ENCODE measurements around the gene PDCD5. TPM values are rescaled to one million over a fixed set of nuclear protein-coding genes. Genes with fewer than 3 reads are reported as not detected.

The PDCD5 gene
- total and polyA plus RNA-seq, 2 experiments from 2014 or later, result 77.8 to 436 TPM

DNA sequence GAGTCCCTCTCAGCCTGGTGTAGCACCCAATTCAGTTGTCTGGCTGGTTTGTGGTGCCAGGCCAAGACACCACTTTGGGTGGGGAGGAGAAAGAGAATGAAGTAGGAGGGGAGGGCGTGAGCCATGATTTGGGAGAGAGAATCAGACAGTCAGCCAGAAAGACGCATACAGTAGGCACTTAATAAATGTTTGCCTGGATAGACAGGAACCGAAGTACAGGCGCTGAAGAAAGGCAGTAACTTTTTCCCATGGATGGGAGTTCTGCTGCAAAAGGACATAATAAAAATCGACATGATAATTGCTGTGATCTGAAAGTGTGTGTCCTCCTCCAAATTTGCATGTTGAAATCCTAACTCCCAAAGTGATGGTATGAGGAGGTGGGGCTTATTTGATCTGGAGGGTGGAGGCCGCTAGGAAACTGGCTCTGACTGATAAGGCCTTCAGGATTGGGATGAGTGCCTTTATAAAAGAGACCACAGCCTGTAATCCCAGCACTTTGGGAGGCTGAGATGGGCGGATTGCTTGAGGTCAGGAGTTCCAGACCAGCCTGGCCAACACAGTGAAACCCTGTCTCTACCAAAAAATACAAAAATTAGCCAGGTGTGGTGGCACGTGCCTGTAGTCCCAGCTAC lies 38.4 kb upstream of the PDCD5 start (continued):
- TF ChIP-seq, protein P1, sequence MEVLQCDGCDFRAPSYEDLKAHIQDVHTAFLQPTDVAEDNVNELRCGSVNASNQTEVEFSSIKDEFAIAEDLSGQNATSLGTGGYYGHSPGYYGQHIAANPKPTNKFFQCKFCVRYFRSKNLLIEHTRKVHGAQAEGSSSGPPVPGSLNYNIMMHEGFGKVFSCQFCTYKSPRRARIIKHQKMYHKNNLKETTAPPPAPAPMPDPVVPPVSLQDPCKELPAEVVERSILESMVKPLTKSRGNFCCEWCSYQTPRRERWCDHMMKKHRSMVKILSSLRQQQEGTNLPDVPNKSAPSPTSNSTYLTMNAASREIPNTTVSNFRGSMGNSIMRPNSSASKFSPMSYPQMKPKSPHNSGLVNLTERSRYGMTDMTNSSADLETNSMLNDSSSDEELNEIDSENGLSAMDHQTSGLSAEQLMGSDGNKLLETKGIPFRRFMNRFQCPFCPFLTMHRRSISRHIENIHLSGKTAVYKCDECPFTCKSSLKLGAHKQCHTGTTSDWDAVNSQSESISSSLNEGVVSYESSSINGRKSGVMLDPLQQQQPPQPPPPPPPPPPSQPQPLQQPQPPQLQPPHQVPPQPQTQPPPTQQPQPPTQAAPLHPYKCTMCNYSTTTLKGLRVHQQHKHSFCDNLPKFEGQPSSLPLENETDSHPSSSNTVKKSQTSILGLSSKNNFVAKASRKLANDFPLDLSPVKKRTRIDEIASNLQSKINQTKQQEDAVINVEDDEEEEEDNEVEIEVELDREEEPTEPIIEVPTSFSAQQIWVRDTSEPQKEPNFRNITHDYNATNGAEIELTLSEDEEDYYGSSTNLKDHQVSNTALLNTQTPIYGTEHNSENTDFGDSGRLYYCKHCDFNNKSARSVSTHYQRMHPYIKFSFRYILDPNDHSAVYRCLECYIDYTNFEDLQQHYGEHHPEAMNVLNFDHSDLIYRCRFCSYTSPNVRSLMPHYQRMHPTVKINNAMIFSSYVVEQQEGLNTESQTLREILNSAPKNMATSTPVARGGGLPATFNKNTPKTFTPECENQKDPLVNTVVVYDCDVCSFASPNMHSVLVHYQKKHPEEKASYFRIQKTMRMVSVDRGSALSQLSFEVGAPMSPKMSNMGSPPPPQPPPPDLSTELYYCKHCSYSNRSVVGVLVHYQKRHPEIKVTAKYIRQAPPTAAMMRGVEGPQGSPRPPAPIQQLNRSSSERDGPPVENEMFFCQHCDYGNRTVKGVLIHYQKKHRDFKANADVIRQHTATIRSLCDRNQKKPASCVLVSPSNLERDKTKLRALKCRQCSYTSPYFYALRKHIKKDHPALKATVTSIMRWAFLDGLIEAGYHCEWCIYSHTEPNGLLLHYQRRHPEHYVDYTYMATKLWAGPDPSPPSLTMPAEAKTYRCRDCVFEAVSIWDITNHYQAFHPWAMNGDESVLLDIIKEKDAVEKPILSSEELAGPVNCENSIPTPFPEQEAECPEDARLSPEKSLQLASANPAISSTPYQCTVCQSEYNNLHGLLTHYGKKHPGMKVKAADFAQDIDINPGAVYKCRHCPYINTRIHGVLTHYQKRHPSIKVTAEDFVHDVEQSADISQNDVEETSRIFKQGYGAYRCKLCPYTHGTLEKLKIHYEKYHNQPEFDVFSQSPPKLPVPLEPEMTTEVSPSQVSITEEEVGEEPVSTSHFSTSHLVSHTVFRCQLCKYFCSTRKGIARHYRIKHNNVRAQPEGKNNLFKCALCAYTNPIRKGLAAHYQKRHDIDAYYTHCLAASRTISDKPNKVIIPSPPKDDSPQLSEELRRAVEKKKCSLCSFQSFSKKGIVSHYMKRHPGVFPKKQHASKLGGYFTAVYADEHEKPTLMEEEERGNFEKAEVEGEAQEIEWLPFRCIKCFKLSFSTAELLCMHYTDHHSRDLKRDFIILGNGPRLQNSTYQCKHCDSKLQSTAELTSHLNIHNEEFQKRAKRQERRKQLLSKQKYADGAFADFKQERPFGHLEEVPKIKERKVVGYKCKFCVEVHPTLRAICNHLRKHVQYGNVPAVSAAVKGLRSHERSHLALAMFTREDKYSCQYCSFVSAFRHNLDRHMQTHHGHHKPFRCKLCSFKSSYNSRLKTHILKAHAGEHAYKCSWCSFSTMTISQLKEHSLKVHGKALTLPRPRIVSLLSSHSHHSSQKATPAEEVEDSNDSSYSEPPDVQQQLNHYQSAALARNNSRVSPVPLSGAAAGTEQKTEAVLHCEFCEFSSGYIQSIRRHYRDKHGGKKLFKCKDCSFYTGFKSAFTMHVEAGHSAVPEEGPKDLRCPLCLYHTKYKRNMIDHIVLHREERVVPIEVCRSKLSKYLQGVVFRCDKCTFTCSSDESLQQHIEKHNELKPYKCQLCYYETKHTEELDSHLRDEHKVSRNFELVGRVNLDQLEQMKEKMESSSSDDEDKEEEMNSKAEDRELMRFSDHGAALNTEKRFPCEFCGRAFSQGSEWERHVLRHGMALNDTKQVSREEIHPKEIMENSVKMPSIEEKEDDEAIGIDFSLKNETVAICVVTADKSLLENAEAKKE (CRISPR knock-in tag; IDR thresholded peaks at IDR 0.05), result no peak
- TF ChIP-seq ZNF114 (CRISPR knock-in tag; IDR thresholded peaks at IDR 0.05) (no peak), ZNF331 (CRISPR knock-in tag; IDR thresholded peaks at IDR 0.05; ENCODE audit: low read depth) (no peak), STAT1 (IDR thresholded peaks at IDR 0.05; ENCODE audit: unreplicated experiment) (no peak), NANOG (IDR thresholded peaks at IDR 0.05; ENCODE audit: borderline replicate concordance) (no peak), EZH2phosphoT487 (IDR thresholded peaks at IDR 0.05; ENCODE audit: unreplicated experiment) (no peak), JUNB (IDR thresholded peaks at IDR 0.05; ENCODE audit: unreplicated experiment) (no peak), CREB1 (CRISPR knock-in tag; IDR thresholded peaks at IDR 0.05; ENCODE audit: low read depth) (no peak)
- TF ChIP-seq, protein P2, sequence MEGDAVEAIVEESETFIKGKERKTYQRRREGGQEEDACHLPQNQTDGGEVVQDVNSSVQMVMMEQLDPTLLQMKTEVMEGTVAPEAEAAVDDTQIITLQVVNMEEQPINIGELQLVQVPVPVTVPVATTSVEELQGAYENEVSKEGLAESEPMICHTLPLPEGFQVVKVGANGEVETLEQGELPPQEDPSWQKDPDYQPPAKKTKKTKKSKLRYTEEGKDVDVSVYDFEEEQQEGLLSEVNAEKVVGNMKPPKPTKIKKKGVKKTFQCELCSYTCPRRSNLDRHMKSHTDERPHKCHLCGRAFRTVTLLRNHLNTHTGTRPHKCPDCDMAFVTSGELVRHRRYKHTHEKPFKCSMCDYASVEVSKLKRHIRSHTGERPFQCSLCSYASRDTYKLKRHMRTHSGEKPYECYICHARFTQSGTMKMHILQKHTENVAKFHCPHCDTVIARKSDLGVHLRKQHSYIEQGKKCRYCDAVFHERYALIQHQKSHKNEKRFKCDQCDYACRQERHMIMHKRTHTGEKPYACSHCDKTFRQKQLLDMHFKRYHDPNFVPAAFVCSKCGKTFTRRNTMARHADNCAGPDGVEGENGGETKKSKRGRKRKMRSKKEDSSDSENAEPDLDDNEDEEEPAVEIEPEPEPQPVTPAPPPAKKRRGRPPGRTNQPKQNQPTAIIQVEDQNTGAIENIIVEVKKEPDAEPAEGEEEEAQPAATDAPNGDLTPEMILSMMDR (conservative IDR thresholded peaks at IDR 0.05; ENCODE audit: low read depth in 2 of 2), result no peak
- TF ChIP-seq, protein P3, sequence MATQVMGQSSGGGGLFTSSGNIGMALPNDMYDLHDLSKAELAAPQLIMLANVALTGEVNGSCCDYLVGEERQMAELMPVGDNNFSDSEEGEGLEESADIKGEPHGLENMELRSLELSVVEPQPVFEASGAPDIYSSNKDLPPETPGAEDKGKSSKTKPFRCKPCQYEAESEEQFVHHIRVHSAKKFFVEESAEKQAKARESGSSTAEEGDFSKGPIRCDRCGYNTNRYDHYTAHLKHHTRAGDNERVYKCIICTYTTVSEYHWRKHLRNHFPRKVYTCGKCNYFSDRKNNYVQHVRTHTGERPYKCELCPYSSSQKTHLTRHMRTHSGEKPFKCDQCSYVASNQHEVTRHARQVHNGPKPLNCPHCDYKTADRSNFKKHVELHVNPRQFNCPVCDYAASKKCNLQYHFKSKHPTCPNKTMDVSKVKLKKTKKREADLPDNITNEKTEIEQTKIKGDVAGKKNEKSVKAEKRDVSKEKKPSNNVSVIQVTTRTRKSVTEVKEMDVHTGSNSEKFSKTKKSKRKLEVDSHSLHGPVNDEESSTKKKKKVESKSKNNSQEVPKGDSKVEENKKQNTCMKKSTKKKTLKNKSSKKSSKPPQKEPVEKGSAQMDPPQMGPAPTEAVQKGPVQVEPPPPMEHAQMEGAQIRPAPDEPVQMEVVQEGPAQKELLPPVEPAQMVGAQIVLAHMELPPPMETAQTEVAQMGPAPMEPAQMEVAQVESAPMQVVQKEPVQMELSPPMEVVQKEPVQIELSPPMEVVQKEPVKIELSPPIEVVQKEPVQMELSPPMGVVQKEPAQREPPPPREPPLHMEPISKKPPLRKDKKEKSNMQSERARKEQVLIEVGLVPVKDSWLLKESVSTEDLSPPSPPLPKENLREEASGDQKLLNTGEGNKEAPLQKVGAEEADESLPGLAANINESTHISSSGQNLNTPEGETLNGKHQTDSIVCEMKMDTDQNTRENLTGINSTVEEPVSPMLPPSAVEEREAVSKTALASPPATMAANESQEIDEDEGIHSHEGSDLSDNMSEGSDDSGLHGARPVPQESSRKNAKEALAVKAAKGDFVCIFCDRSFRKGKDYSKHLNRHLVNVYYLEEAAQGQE (IDR thresholded peaks at IDR 0.05; ENCODE audit: unreplicated experiment), result no peak

Data from GM23338 (cell line).